GM10847 (cell line): Measurements from ENCODE around the gene ATP8B4.

Source experiments
- POLR2A ChIP-seq: IDR thresholded peaks from 2 replicates; pipeline ENCODE4 v1.6.1; 2011; ENCODE audit not compliant: insufficient read length; ENCODE audit errors: extremely low read depth

The ATP8B4 gene

GRCh38 chr15:49908236-49908932 lies 210.6 kb downstream of the ATP8B4 start:
- no peak for TF ChIP-seq POLR2A

DNA sequence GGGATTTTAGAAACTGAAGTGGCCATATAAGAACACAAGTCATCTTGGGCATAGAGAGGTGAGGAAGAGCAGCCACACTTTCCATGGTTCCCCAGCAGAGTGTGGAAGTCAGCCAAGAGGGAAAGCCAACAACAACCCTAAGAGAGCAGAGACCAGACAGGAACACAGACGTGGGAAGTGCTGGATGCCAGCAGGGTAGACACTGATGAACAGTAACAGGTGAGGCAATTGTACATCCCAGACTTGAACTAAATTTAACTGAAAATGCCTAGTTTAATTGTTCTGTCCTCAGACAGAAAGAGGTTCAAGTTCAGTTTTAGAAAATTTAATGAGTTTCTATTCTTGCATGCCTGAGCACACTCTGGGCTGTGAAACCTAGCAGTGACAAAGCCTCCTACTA lies 212.1 kb downstream of the ATP8B4 start:
- TF ChIP-seq POLR2A, result no peak

DNA sequence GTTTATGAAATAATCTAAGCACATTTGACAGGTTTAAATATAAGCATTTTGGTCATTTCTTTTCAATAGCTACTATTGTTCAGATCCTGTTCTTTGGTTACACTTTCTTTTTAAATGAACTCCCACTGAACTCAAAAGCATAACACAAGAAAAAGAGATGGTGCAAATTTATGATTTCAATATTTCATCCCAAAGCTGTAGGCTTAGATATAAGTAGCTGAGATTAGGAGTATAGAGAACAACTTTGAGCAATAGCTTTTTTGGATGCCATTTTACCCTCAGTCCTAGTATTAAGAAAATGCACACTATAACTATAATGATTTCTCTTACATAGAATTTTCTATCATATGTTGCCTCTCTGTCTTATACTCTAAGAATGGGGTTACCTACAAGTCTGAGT lies 213.8 kb downstream of the ATP8B4 start:
- no peak for TF ChIP-seq POLR2A

- no peak for TF ChIP-seq POLR2A
These were observed 214.7 kb downstream of the ATP8B4 start for GRCh38 chr15:49904296-49904695.

- TF ChIP-seq POLR2A, result no peak
These were observed 216.1 kb downstream of the ATP8B4 start for GRCh38 chr15:49902685-49903501.

GRCh38 chr15:49901996-49902684 lies 216.9 kb downstream of the ATP8B4 start:
- no peak for TF ChIP-seq POLR2A

GRCh38 chr15:49901321-49901720 lies 217.7 kb downstream of the ATP8B4 start:
- no peak for TF ChIP-seq POLR2A

DNA sequence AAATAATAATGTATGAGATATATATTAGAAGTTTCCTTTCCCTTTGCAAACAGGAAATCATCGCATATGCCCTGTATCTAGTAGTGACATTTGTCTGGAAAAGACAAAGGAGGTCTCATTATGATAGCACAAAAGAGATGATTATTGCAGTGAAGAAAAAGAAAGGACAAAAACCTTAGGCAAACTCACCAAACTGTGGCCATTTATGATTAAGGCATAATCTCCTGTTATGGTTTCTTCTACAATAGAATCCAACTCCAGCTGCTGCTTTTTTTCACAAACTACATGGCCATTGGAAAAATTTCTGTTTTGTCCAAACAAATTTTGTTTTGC lies 218.2 kb downstream of the ATP8B4 start:
- no peak for TF ChIP-seq POLR2A

- TF ChIP-seq POLR2A, result no peak
These were observed 218.8 kb downstream of the ATP8B4 start for GRCh38 chr15:49900006-49900902.

GRCh38 chr15:49898575-49899283 lies 220.3 kb downstream of the ATP8B4 start:
- no peak for TF ChIP-seq POLR2A

DNA sequence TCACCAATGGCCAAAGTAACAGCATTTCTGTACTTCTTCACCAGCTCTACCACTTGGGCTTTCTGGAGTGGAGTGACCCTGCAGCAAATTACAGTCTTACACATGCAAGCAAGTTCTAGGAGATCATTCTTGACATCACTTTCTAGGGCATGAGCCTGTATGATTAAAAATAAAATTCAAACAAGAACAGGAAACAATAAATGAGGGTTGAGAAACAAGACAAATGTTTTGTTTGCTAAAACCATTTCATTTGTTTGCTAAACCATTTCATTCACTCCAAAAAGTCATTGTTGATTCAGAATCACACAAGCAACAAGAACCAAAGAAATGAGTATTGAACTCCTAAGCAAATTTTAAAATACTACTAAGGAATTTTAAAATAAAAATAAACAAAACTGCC lies 220.9 kb downstream of the ATP8B4 start:
- TF ChIP-seq POLR2A, result no peak

DNA sequence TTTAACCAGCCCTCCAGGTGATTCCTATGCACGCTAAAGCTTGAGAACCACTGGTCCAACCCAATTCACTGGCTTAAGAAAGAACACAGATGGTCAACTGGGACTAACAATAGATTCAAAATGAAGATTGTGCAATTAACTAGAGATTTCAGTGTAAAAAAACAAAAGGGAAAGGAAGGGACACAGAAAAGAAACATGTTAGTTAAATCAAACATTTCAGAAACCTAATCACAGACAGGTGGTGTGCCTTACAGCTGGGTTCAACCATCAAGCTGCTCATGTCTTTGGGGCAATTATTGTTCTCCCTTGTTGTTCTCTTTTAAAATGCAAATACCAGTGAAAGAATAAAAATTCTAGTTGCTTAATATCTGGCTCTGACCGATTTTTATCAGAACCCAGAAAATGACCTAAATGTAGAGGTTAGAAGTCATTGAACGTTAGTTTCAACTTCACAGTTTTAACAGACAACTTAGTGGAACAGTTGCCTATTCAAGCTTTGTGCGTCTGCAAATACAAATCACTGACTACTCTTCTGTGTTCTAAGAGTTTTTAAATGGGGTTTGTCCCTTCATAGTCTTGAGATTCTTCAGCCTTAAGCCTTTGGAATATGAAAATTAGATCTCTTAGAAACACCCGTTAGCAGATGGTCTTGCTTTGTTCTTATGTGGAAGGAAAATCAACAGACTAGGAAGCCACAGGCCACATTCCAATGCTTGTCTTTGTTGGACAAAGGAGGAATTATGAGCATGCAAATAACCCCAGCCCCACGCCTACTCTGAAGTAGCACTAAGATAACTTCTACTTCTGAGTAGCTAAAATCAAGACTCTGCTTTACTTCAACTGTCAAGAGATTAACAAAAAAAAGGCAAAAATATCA lies 223.4 kb downstream of the ATP8B4 start:
- no peak for TF ChIP-seq POLR2A

- no peak for TF ChIP-seq POLR2A
These were observed 228.3 kb downstream of the ATP8B4 start for GRCh38 chr15:49890689-49891088.

DNA sequence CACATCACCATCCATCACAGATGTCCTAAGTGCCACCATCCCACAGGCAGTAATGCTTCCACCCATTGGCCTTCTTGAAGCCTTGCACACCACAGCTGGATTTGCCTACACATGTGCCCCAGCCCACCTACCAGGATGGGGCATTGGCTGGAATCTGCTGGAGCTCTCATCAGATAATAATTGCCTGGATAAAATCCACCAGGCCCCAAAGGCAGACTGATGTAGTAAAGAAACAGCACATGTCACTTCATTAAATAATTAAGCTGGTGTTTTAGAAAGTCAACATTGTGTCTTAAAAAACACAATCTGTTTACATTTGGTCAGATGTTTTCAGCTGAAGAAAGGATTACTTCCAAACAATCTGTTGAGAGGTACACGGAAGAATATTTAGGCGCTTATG lies 229.5 kb downstream of the ATP8B4 start:
- TF ChIP-seq POLR2A, result no peak
